ENCODE data around the gene SMCR8. TPM values are rescaled to one million over a fixed set of nuclear protein-coding genes. Genes with fewer than 3 reads are reported as not detected.

The SMCR8 gene
- total RNA-seq, 1 donor from 2014 or later, result 20.2 TPM

- no peaks in the 10 kb centered on the region for H3K27me3 Mint-ChIP-seq (ENCODE audit: low read depth)
- peaks cover 10% of the 10 kb centered on the region for H3K36me3 Mint-ChIP-seq (ENCODE audit: low read depth)
- H3K9me3 Mint-ChIP-seq, result no peaks in the 10 kb centered on the region
- H3K27ac Mint-ChIP-seq (ENCODE audit: unreplicated experiment), result peak overlapping the region; percentile 99
- no peak for DNase-seq (ENCODE audit: low read depth, low spot score)
- peak overlapping the region; percentile 95 for H3K4me3 Mint-ChIP-seq
- TF ChIP-seq CTCF (conservative IDR thresholded peaks at IDR 0.05), result no peak
- H3K4me1 Mint-ChIP-seq, result peaks cover 54% of the 10 kb centered on the region
Measured at GRCh38 chr17:18315562-18315922, 449 bp downstream of the SMCR8 start.

- peaks cover 53% of the 10 kb centered on the region for H3K4me1 Mint-ChIP-seq
Measured at GRCh38 chr17:18315961-18316360, 868 bp downstream of the SMCR8 start.

GRCh38 chr17:18318117-18318516 is 3.0 kb downstream of the SMCR8 start:
- no peak for TF ChIP-seq CTCF (conservative IDR thresholded peaks at IDR 0.05)
- H3K27ac Mint-ChIP-seq (ENCODE audit: unreplicated experiment), result no peak overlapping the region
- H3K4me1 Mint-ChIP-seq, result peaks cover 39% of the 10 kb centered on the region
- DNase-seq (ENCODE audit: low read depth, low spot score), result no peak
- peaks cover 4% of the 10 kb centered on the region for H3K36me3 Mint-ChIP-seq (ENCODE audit: low read depth)
- no peaks in the 10 kb centered on the region for H3K27me3 Mint-ChIP-seq (ENCODE audit: low read depth)
- H3K4me3 Mint-ChIP-seq, result peak overlapping the region; percentile 74
- no peaks in the 10 kb centered on the region for H3K9me3 Mint-ChIP-seq

More at GRCh38 chr17:18315961-18316360, 868 bp downstream of the SMCR8 start:
- peaks cover 9% of the 10 kb centered on the region for H3K36me3 Mint-ChIP-seq (ENCODE audit: low read depth)
- H3K27ac Mint-ChIP-seq (ENCODE audit: unreplicated experiment), result no peak overlapping the region
- no peak for DNase-seq (ENCODE audit: low read depth, low spot score)
- H3K4me3 Mint-ChIP-seq, result peak overlapping the region; percentile 95
- no peaks in the 10 kb centered on the region for H3K27me3 Mint-ChIP-seq (ENCODE audit: low read depth)
- no peaks in the 10 kb centered on the region for H3K9me3 Mint-ChIP-seq
- TF ChIP-seq CTCF (conservative IDR thresholded peaks at IDR 0.05), result no peak

- no peak for TF ChIP-seq CTCF (conservative IDR thresholded peaks at IDR 0.05)
- H3K36me3 Mint-ChIP-seq (ENCODE audit: low read depth), result peaks cover 4% of the 10 kb centered on the region
- no peak for DNase-seq (ENCODE audit: low read depth, low spot score)
- peak overlapping the region; percentile 74 for H3K4me3 Mint-ChIP-seq
- no peaks in the 10 kb centered on the region for H3K9me3 Mint-ChIP-seq
- H3K27me3 Mint-ChIP-seq (ENCODE audit: low read depth), result no peaks in the 10 kb centered on the region
- H3K27ac Mint-ChIP-seq (ENCODE audit: unreplicated experiment), result peak overlapping the region; percentile 12
- peaks cover 31% of the 10 kb centered on the region for H3K4me1 Mint-ChIP-seq
Measured at GRCh38 chr17:18318771-18319450, 3.8 kb downstream of the SMCR8 start.

- Mint-ChIP-seq H3K27me3 (ENCODE audit: low read depth) (no peaks in the 10 kb centered on the region), H3K27ac (ENCODE audit: unreplicated experiment) (no peak overlapping the region), H3K9me3 (no peaks in the 10 kb centered on the region), H3K4me1 (peaks cover 30% of the 10 kb centered on the region), H3K4me3 (peak overlapping the region; percentile 89), H3K36me3 (ENCODE audit: low read depth) (peaks cover 4% of the 10 kb centered on the region)
- TF ChIP-seq CTCF (conservative IDR thresholded peaks at IDR 0.05), result peak; percentile 67
- peak; percentile 26 for DNase-seq (ENCODE audit: low read depth, low spot score)
Measured at GRCh38 chr17:18319604-18320256, 4.6 kb downstream of the SMCR8 start.
